ENCODE results near the gene ACR.

- no peak for TF ChIP-seq POLR2A (IDR thresholded peaks at IDR 0.05)
- no peak for TF ChIP-seq CTCF (IDR thresholded peaks at IDR 0.05)
Measured at GRCh38 chr22:50704510-50705218, 33.3 kb upstream of the ACR start.
